Endodermal cell (in vitro differentiated cells): ENCODE results near the gene ABCA13. TPM values are rescaled to one million over a fixed set of nuclear protein-coding genes. Genes with fewer than 3 reads are reported as not detected.
A peak's percentile ranks its signal among the peaks of the same experiment; 100 is the strongest.

Experiments
- DNase-seq: peaks from one replicate; pipeline ENCODE4 v3.0.0-alpha.2; 2017
- H3K27ac ChIP-seq: 2 replicates; pipeline ENCODE4 v1.5.1; 2013; ENCODE audit warnings: mild to moderate bottlenecking, low read depth, low read length, moderate library complexity
- H3K27me3 ChIP-seq: 2 replicates; pipeline ENCODE4 v1.6.1; 2013; ENCODE audit warnings: mild to moderate bottlenecking, low read length, moderate library complexity; ENCODE audit not compliant: insufficient read depth, control insufficient read depth, poor library complexity, severe bottlenecking
- H3K36me3 ChIP-seq: 2 replicates; pipeline ENCODE4 v1.7.0; 2013; ENCODE audit warnings: mild to moderate bottlenecking, low read length, moderate library complexity; ENCODE audit not compliant: control insufficient read depth, insufficient read depth
- H3K4me1 ChIP-seq: one replicate; pipeline ENCODE4 v1.7.0; 2013; ENCODE audit warnings: low read length; ENCODE audit not compliant: control insufficient read depth, insufficient read depth
- H3K4me3 ChIP-seq: 2 replicates; pipeline ENCODE4 v1.5.1; 2013; ENCODE audit warnings: mild to moderate bottlenecking, low read length, moderate library complexity
- H3K9ac ChIP-seq: 2 replicates; pipeline ENCODE4 v1.6.1; 2013; ENCODE audit warnings: mild to moderate bottlenecking, low read length, moderate library complexity; ENCODE audit not compliant: poor library complexity, severe bottlenecking; ENCODE audit errors: extremely low read depth
- H3K9me3 ChIP-seq: 2 replicates; pipeline ENCODE4 v1.6.1; 2013; ENCODE audit warnings: mild to moderate bottlenecking, low read length, moderate library complexity; ENCODE audit not compliant: control insufficient read depth
- H3K27ac Mint-ChIP-seq: 2 replicates; pipeline ENCODE4 v1.8.0; 2020; ENCODE audit warnings: mixed read lengths
- H3K27me3 Mint-ChIP-seq: 2 replicates; pipeline ENCODE4 v1.8.0; 2021; ENCODE audit warnings: mild to moderate bottlenecking, mixed read lengths; ENCODE audit not compliant: insufficient read depth
- H3K36me3 Mint-ChIP-seq: 2 replicates; pipeline ENCODE4 v1.8.0; 2020; ENCODE audit warnings: low read depth, mixed read lengths
- H3K4me1 Mint-ChIP-seq: 2 replicates; pipeline ENCODE4 v1.8.0; 2020; ENCODE audit warnings: mixed read lengths
- H3K4me3 Mint-ChIP-seq: 2 replicates; pipeline ENCODE4 v1.8.0; 2020; ENCODE audit warnings: mild to moderate bottlenecking, moderate library complexity, mixed read lengths
- H3K9me3 Mint-ChIP-seq: 2 replicates; pipeline ENCODE4 v1.8.0; 2020; ENCODE audit warnings: mild to moderate bottlenecking, mixed read lengths
- CTCF ChIP-seq: fragments of 200-600 bp; sonication (generic); conservative IDR thresholded peaks from 2 replicates; pipeline ENCODE4 v1.5.0; 2021; ENCODE audit warnings: antibody characterized with exemption, mild to moderate bottlenecking
- WGBS, 2 experiments: methylation state at CpG; one replicate each; pipeline versions ENCODE4 v1.1.5 to v1.1.7; 2013; ENCODE audit warnings: missing lambda C conversion rate in 2 of 2, mixed read lengths in 1 of 2; ENCODE audit not compliant: insufficient coverage in 1 of 2, insufficient read length in 1 of 2; 5-methylcytosine and 5-hydroxymethylcytosine counted together
- long read RNA-seq, 4 experiments: library from polyadenylated mRNA in 2 of 4; library from RNA in 1 of 4; library from capped mRNA in 1 of 4; stranded (forward) in 3 of 4; unstranded in 1 of 4; transcript quantifications; one replicate each; pipeline ENCODE4 v2.0.0, GENCODE V29; 2020 to 2021; ENCODE audit warnings: inconsistent platforms in 1 of 4
- polyA plus RNA-seq, 2 experiments: library from polyadenylated mRNA; stranded (reverse); fragments of 50-300 nt; gene quantifications; one replicate each; pipeline ENCODE4 v1.2.3, GENCODE V29; 2013
- total RNA-seq, 2 donors: library from RNA; stranded (reverse); fragmentation: NEBNext Ultra II Directional in 1 of 2; extraction: Animal tissue kit (Norgen Biotek cat#: 25700) in 1 of 2; gene quantifications; 2 replicates in 1 of 2; 3 replicates in 1 of 2; pipeline ENCODE4 v1.2.1, GENCODE V29; 2021

ABCA13 gene, protein sequence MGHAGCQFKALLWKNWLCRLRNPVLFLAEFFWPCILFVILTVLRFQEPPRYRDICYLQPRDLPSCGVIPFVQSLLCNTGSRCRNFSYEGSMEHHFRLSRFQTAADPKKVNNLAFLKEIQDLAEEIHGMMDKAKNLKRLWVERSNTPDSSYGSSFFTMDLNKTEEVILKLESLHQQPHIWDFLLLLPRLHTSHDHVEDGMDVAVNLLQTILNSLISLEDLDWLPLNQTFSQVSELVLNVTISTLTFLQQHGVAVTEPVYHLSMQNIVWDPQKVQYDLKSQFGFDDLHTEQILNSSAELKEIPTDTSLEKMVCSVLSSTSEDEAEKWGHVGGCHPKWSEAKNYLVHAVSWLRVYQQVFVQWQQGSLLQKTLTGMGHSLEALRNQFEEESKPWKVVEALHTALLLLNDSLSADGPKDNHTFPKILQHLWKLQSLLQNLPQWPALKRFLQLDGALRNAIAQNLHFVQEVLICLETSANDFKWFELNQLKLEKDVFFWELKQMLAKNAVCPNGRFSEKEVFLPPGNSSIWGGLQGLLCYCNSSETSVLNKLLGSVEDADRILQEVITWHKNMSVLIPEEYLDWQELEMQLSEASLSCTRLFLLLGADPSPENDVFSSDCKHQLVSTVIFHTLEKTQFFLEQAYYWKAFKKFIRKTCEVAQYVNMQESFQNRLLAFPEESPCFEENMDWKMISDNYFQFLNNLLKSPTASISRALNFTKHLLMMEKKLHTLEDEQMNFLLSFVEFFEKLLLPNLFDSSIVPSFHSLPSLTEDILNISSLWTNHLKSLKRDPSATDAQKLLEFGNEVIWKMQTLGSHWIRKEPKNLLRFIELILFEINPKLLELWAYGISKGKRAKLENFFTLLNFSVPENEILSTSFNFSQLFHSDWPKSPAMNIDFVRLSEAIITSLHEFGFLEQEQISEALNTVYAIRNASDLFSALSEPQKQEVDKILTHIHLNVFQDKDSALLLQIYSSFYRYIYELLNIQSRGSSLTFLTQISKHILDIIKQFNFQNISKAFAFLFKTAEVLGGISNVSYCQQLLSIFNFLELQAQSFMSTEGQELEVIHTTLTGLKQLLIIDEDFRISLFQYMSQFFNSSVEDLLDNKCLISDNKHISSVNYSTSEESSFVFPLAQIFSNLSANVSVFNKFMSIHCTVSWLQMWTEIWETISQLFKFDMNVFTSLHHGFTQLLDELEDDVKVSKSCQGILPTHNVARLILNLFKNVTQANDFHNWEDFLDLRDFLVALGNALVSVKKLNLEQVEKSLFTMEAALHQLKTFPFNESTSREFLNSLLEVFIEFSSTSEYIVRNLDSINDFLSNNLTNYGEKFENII (N-terminal part only)
- under 1 TPM; 0.04 to 0.11 TPM for total RNA-seq
- 0.14 TPM for polyA plus RNA-seq (2013, experiment 1 of 2)
- polyA plus RNA-seq (2013, experiment 2 of 2): 0.29 TPM
- long read RNA-seq, experiment 1: 0 reads
- long read RNA-seq, experiment 2: 0 reads
- long read RNA-seq, experiment 3: 0 reads
- long read RNA-seq, experiment 4: 0 reads

DNA sequence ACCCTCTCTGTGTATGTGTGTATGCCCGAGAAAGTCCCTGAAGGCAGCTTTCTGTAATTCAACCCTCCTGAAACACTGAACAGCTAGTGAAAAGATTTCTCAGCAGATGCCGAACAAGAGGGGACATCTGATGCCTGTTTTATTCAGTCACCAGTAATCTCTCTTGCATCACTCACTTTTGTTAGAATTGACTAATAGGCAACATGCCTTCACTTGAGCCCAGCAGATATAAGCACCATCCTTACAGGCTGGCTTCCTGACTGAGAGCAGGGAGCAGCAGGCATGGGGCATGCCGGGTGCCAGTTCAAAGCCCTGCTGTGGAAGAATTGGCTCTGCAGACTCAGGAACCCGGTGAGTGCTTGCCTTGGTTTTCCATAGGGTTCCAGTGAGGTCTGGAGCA is at the start of gene ABCA13:
ABCA13 (plus strand) TSS at position 257 of the 400 bp plus-strand sequence; CDS start at position 283, 26 bp downstream.
- no peak for TF ChIP-seq CTCF
- Histone ChIP-seq H3K9me3 (no peaks in the 10 kb centered on the region), H3K9ac (no peak within 1 kb of the TSS), H3K27me3 (no peaks in the 10 kb centered on the region), H3K4me1 (no peaks in the 10 kb centered on the region), H3K27ac (no peak within 1 kb of the TSS), H3K4me3 (no peak within 1 kb of the TSS), H3K36me3 (no peaks in the 10 kb centered on the region)
- peaks cover 3% of the 10 kb centered on the region for H3K4me1 Mint-ChIP-seq
- DNase-seq: no peak
- no peaks in the 10 kb centered on the region for H3K9me3 Mint-ChIP-seq
- no peak within 1 kb of the TSS for H3K4me3 Mint-ChIP-seq
- 85 to 89% methylated on average over 4 of the region's 4 CpGs for WGBS, 2 experiments
- no peaks in the 10 kb centered on the region for H3K36me3 Mint-ChIP-seq
- H3K27me3 Mint-ChIP-seq: no peaks in the 10 kb centered on the region
- H3K27ac Mint-ChIP-seq: no peak within 1 kb of the TSS

GRCh38 chr7:48126037-48126436 is 45.2 kb upstream of the ABCA13 start:
- no peak overlapping the region for H3K4me3 Mint-ChIP-seq
- Histone ChIP-seq H3K9me3 (peaks cover 70% of the 10 kb centered on the region), H3K4me1 (peaks cover 15% of the 10 kb centered on the region), H3K9ac (no peak overlapping the region), H3K4me3 (no peak overlapping the region), H3K27ac (no peak overlapping the region), H3K36me3 (no peaks in the 10 kb centered on the region), H3K27me3 (no peaks in the 10 kb centered on the region)
- H3K4me1 Mint-ChIP-seq: peaks cover 19% of the 10 kb centered on the region
- no peaks in the 10 kb centered on the region for H3K36me3 Mint-ChIP-seq
- peaks cover 60% of the 10 kb centered on the region for H3K9me3 Mint-ChIP-seq
- H3K27ac Mint-ChIP-seq: no peak overlapping the region
- DNase-seq: no peak
- no peak for TF ChIP-seq CTCF
- WGBS, 2 experiments: 91 to 93% methylated on average over 2 of the region's 2 CpGs
- H3K27me3 Mint-ChIP-seq: no peaks in the 10 kb centered on the region

GRCh38 chr7:48130658-48131108 is 40.6 kb upstream of the ABCA13 start:
- no peak for DNase-seq
- TF ChIP-seq CTCF: no peak
- H3K4me1 Mint-ChIP-seq: peaks cover 19% of the 10 kb centered on the region
- peaks cover 63% of the 10 kb centered on the region for H3K9me3 Mint-ChIP-seq
- peak overlapping the region; percentile 71 for H3K4me3 ChIP-seq
- no peak overlapping the region for H3K9ac ChIP-seq
- H3K27me3 Mint-ChIP-seq: no peaks in the 10 kb centered on the region
- no peak overlapping the region for H3K27ac ChIP-seq
- H3K27ac Mint-ChIP-seq: no peak overlapping the region
- no peaks in the 10 kb centered on the region for H3K36me3 ChIP-seq
- peaks cover 15% of the 10 kb centered on the region for H3K36me3 Mint-ChIP-seq
- no peak overlapping the region for H3K4me3 Mint-ChIP-seq
- H3K4me1 ChIP-seq: peaks cover 15% of the 10 kb centered on the region
- H3K27me3 ChIP-seq: no peaks in the 10 kb centered on the region
- peaks cover 88% of the 10 kb centered on the region for H3K9me3 ChIP-seq
